ENCODE data around the gene TNS1. TPM values are rescaled to one million over a fixed set of nuclear protein-coding genes. Genes with fewer than 3 reads are reported as not detected.

TNS1 gene
- total RNA-seq, 1 experiment from 2014 or later = not detected

- no peak for DNase-seq (ENCODE audit: extremely low read depth, low read depth)
Measured at GRCh38 chr2:217880891-217881290, 121.9 kb downstream of the TNS1 start.

DNA sequence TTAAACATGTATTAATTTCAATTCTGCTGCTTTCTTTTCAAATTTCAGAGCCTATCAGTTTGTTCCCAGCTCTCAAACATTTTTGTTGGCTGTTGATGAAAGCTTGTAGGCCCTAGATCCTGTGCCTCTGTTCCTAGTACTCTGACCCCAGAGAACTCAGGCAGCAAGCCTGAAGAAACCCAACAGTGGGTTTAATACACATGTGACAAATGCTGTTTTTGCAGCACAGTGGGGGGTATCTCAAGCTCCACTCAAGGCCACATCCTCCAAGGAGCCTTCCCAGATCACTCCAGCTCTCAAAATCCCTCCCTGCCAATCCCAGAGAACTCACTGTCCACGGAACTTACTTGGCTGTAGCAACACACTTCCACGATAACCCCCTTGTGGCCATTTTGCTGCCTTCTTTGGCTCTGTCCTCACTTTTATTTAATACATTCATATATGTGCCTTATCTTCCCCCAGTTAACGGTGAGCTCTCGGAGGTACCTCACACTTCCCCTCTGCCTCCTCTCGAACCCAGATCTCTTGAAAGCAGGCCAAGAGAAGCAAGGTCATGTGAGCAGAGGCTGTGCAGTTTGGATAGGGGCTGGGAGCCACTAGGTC is 122.4 kb downstream of the TNS1 start:
- DNase-seq (ENCODE audit: extremely low read depth, low read depth) = no peak

GRCh38 chr2:217878915-217879590 is 123.7 kb downstream of the TNS1 start:
- no peak for DNase-seq (ENCODE audit: extremely low read depth, low read depth)

DNA sequence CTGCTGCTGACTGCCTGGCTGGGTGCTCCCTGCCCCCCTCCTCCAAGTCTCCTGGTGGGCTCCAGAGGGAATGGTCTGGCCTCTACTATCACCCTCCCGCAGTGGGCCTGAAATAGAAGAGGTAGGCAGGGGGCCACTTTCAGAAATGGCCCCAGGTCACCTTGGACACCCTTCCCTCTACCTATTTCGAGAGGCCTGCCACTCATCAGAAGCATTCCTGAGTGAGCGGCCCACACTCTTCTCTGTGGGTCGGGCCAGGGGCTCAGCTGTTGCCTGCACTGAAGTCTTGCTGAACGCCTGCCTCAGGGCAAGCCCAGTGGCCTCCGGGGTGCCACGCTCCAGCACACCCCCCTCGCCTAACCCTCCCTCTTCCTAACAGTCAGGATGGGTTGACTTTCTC is 124.9 kb downstream of the TNS1 start:
- no peak for DNase-seq (ENCODE audit: extremely low read depth, low read depth)

- DNase-seq (ENCODE audit: extremely low read depth, low read depth) = no peak
Measured at GRCh38 chr2:217876253-217876570, 126.6 kb downstream of the TNS1 start.

- no peak for DNase-seq (ENCODE audit: extremely low read depth, low read depth)
Measured at GRCh38 chr2:217875556-217876252, 127.1 kb downstream of the TNS1 start.

GRCh38 chr2:217875138-217875537 is 127.7 kb downstream of the TNS1 start:
- DNase-seq (ENCODE audit: extremely low read depth, low read depth) = no peak

GRCh38 chr2:217873371-217873770 is 129.4 kb downstream of the TNS1 start:
- no peak for DNase-seq (ENCODE audit: extremely low read depth, low read depth)

DNA sequence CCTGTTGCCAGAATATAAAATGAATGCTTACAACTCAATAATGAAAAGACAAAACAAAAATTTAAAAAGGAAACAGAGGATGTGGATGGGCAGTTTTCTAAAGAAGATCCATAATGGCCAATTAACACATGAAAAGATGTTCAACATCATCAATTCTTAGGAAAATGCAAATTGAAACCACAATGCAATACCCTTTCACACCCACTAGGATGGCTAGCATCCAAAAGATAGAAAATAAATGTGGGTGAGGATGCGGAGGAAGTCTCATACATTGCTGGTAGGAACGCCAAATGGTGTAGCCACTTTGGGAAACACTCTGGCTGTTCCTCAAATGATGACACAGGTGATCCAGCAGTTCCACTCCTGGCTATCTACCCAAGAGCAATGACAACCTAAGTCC is 130.5 kb downstream of the TNS1 start:
- DNase-seq (ENCODE audit: extremely low read depth, low read depth) = no peak

DNA sequence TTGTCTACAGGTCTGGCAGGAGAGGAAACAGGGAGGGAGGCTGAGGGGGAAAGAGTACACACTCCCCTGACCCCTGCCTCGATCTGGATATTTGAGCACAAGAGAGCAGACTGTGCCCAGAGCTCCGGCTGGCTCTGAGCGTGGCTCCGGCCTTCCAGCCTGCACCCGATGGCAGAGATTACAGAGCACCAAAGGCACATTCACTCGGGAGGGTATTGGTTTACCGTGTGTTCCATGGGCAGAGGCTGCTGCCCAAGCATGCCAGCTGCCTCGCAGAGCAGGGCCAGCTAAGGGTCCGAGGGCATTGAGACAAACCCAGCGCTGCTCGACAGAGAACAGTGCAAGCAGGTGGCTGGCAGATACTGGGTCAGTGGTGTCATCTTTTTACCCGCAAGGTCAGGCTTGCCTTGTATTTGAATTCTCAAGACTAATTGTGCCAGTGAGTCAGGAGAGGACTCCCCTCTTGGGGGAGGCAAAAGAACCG is 132.2 kb downstream of the TNS1 start:
- no peak for DNase-seq (ENCODE audit: extremely low read depth, low read depth)

GRCh38 chr2:217868911-217869334 is 133.9 kb downstream of the TNS1 start:
- no peak for DNase-seq (ENCODE audit: extremely low read depth, low read depth)

GRCh38 chr2:217868265-217868892 is 134.4 kb downstream of the TNS1 start:
- DNase-seq (ENCODE audit: extremely low read depth, low read depth) = no peak

DNA sequence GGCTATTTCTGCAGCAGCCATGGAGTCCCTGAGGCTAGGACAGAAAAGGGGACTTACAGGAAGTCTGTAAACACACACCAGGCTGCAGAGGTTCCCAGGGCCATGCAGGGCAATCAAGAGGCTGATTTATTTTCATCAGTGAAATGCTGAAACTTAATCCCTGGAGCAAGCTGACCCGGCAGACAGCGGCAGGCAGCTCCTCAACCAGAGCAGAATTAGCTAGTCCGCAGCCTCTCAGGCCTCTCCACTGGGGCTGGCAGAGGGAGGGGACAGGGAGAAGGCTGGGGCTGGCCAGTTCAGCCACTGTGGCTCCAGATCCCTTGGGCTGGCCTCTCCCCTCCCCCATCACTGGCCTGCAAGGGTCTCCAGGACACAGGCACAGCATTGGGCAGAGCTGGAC is 136.3 kb downstream of the TNS1 start:
- DNase-seq (ENCODE audit: extremely low read depth, low read depth) = no peak

- no peak for DNase-seq (ENCODE audit: extremely low read depth, low read depth)
Measured at GRCh38 chr2:217864963-217865772, 137.6 kb downstream of the TNS1 start.

DNA sequence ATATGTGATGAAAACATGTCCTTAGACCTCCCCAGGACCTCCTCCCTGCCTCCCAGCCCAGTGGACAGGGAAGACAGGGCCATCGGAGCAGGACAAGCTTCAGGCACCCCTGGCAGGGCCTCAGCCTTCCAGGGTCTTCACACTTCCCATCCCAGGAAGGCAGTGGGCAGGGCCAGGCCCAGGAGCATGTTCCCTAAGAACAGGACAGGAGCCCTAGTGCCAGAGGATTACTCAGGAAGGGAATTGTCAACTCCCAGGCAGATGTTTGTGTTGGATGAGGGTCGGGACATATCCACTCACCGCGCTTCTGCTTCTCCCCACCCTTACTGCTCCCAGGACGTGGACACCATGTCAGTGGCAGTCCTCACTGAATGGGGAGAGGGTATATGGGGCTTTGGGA is 138.9 kb downstream of the TNS1 start:
- DNase-seq (ENCODE audit: extremely low read depth, low read depth) = no peak

GRCh38 chr2:217861334-217861877 is 141.4 kb downstream of the TNS1 start:
- DNase-seq (ENCODE audit: extremely low read depth, low read depth) = no peak

GRCh38 chr2:217859926-217860325 is 142.9 kb downstream of the TNS1 start:
- DNase-seq (ENCODE audit: extremely low read depth, low read depth) = no peak

- no peak for DNase-seq (ENCODE audit: extremely low read depth, low read depth)
Measured at GRCh38 chr2:217858519-217859491, 144.0 kb downstream of the TNS1 start.
